Chondrocyte (in vitro differentiated cells): ENCODE results near the gene ALK. TPM values are rescaled to one million over a fixed set of nuclear protein-coding genes. Genes with fewer than 3 reads are reported as not detected.

Experiments used
- DNase-seq: peaks from one replicate; pipeline ENCODE4 v3.0.0; 2021; ENCODE audit warnings: mixed read lengths, low spot score
- H3K27ac Mint-ChIP-seq: one replicate; pipeline ENCODE4 v1.8.0; 2021; ENCODE audit warnings: mild to moderate bottlenecking, moderate library complexity, mixed read lengths; ENCODE audit not compliant: unreplicated experiment
- H3K27me3 Mint-ChIP-seq: 2 replicates; pipeline ENCODE4 v1.8.0; 2021; ENCODE audit warnings: low read depth, mixed read lengths
- H3K36me3 Mint-ChIP-seq: 2 replicates; pipeline ENCODE4 v1.8.0; 2021; ENCODE audit warnings: low read depth, mixed read lengths
- H3K4me1 Mint-ChIP-seq: 2 replicates; pipeline ENCODE4 v1.8.0; 2021; ENCODE audit warnings: low read depth, mild to moderate bottlenecking, mixed read lengths
- H3K4me3 Mint-ChIP-seq: one replicate; pipeline ENCODE4 v1.8.0; 2021; ENCODE audit warnings: mild to moderate bottlenecking, moderate library complexity, mixed read lengths; ENCODE audit not compliant: unreplicated experiment
- H3K9me3 Mint-ChIP-seq: 2 replicates; pipeline ENCODE4 v1.8.0; 2021; ENCODE audit warnings: low read depth, mixed read lengths
- total RNA-seq: library from RNA; stranded (reverse); gene quantifications from 3 replicates; pipeline ENCODE4 v1.2.1, GENCODE V29; 2021
- TF ChIP-seq, protein P1 (sequence below): fragments of 200-600 bp; sonication (generic); IDR thresholded peaks from 2 replicates; pipeline ENCODE4 v1.5.0; 2021; ENCODE audit warnings: antibody characterized with exemption, mild to moderate bottlenecking, moderate library complexity

ALK gene
- total RNA-seq, 1 donor from 2014 or later, result 0.07 TPM

DNA sequence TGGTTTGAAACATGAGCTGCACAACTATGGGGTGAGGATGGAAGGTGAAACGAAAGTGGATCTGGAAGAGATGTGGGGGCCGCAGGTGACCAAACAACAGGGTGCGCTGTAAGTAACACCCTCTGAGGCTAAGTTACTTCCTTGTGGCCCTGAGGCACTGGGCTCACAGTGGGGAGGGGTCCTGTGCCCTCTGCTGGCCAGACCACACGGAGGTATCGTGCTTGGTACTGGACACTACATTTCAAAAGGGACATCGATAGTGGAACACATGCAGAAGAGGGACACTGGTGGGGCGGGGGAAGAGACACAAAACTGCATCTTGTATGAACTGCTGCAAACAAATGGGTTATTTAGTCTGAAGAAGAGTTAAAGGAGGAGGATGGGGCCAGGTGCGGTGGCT lies 695.6 kb downstream of the ALK start:
- no peaks in the 10 kb centered on the region for H3K9me3 Mint-ChIP-seq
- H3K36me3 Mint-ChIP-seq, result no peaks in the 10 kb centered on the region
- peaks cover 45% of the 10 kb centered on the region for H3K27me3 Mint-ChIP-seq
- H3K4me3 Mint-ChIP-seq, result no peak overlapping the region
- DNase-seq, result no peak
- H3K27ac Mint-ChIP-seq, result no peak overlapping the region
- peaks cover 14% of the 10 kb centered on the region for H3K4me1 Mint-ChIP-seq
- TF ChIP-seq, protein P1, sequence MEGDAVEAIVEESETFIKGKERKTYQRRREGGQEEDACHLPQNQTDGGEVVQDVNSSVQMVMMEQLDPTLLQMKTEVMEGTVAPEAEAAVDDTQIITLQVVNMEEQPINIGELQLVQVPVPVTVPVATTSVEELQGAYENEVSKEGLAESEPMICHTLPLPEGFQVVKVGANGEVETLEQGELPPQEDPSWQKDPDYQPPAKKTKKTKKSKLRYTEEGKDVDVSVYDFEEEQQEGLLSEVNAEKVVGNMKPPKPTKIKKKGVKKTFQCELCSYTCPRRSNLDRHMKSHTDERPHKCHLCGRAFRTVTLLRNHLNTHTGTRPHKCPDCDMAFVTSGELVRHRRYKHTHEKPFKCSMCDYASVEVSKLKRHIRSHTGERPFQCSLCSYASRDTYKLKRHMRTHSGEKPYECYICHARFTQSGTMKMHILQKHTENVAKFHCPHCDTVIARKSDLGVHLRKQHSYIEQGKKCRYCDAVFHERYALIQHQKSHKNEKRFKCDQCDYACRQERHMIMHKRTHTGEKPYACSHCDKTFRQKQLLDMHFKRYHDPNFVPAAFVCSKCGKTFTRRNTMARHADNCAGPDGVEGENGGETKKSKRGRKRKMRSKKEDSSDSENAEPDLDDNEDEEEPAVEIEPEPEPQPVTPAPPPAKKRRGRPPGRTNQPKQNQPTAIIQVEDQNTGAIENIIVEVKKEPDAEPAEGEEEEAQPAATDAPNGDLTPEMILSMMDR, result no peak

DNA sequence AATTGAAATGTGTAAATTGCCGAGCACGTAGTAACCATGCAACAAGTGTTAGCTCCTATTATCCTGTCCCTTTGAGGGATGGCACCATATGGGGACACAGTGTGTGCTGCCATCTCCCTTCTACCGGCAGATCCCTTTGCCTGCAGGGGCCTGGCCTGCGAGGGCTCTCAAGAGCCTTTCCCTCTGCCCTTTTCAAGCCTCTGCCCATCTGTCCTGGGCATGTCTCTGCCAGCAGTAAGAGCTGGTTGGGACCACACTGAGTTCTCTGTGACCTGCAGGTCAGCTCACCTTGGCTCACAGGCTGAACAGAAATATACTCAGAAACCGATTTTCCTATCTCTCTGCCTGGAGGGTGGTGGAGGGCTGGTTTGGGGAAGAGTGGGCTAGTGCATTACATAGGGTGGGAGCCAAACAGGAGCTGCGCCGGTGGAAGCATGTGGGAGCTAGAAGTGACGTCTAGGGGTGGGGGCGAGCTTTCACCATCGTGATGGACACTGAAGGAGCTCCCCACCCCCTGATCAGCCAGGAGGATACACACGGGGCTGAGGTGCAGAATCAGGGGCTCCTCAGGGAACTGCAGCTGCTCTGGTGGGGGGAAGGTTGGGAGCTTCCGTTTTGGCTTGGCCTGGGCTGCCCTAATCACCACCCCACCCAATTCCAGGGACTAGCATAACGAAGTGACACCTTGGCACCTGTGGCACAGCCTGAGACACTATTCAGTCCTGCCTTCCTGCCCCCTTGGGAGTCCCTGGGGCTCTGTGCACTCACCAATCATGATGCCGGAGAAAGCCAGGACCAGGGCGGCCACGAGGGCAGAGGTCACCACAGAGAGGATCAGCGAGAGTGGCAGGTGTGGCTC lies 696.5 kb downstream of the ALK start:
- peaks cover 14% of the 10 kb centered on the region for H3K4me1 Mint-ChIP-seq
- no peak overlapping the region for H3K4me3 Mint-ChIP-seq
- H3K27me3 Mint-ChIP-seq, result peaks cover 44% of the 10 kb centered on the region
- TF ChIP-seq, protein P1, result no peak
- no peak for DNase-seq
- no peak overlapping the region for H3K27ac Mint-ChIP-seq
- H3K36me3 Mint-ChIP-seq, result no peaks in the 10 kb centered on the region
- H3K9me3 Mint-ChIP-seq, result no peaks in the 10 kb centered on the region

GRCh38 chr2:29223851-29224692 lies 697.3 kb downstream of the ALK start:
- Mint-ChIP-seq H3K27me3 (peaks cover 42% of the 10 kb centered on the region), H3K27ac (no peak overlapping the region), H3K9me3 (no peaks in the 10 kb centered on the region), H3K4me3 (no peak overlapping the region), H3K4me1 (peaks cover 14% of the 10 kb centered on the region), H3K36me3 (no peaks in the 10 kb centered on the region)
- no peak for DNase-seq
- TF ChIP-seq, protein P1, result no peak

- Mint-ChIP-seq H3K27me3 (peaks cover 39% of the 10 kb centered on the region), H3K27ac (no peak overlapping the region), H3K36me3 (no peaks in the 10 kb centered on the region), H3K4me3 (no peak overlapping the region), H3K9me3 (no peaks in the 10 kb centered on the region), H3K4me1 (peaks cover 12% of the 10 kb centered on the region)
- no peak for DNase-seq
- TF ChIP-seq, protein P1, result no peak
Measured at GRCh38 chr2:29223257-29223656, 698.1 kb downstream of the ALK start.
